Neural crest cell (in vitro differentiated cells): ENCODE measurements around the gene ATG7. TPM values are rescaled to one million over a fixed set of nuclear protein-coding genes. Genes with fewer than 3 reads are reported as not detected.

Source experiments
- DNase-seq: peaks from one replicate; pipeline ENCODE4 v3.0.0; 2021; ENCODE audit warnings: low read depth, mixed read lengths, low spot score
- H3K27ac Mint-ChIP-seq: one replicate; pipeline ENCODE4 v1.8.0; 2021; ENCODE audit warnings: mild to moderate bottlenecking, mixed read lengths; ENCODE audit not compliant: unreplicated experiment
- H3K27me3 Mint-ChIP-seq: 2 replicates; pipeline ENCODE4 v1.8.0; 2021; ENCODE audit warnings: low read depth, mild to moderate bottlenecking, mixed read lengths
- H3K36me3 Mint-ChIP-seq: 2 replicates; pipeline ENCODE4 v1.8.0; 2021; ENCODE audit warnings: low read depth, mild to moderate bottlenecking, mixed read lengths
- H3K4me1 Mint-ChIP-seq: 2 replicates; pipeline ENCODE4 v1.8.0; 2021; ENCODE audit warnings: mixed read lengths
- H3K4me3 Mint-ChIP-seq: one replicate; pipeline ENCODE4 v1.8.0; 2021; ENCODE audit warnings: mild to moderate bottlenecking, mixed read lengths
- H3K9me3 Mint-ChIP-seq: 2 replicates; pipeline ENCODE4 v1.8.0; 2021; ENCODE audit warnings: mixed read lengths
- total RNA-seq: library from RNA; stranded (reverse); gene quantifications from 2 replicates; pipeline ENCODE4 v1.2.1, GENCODE V29; 2021
- TF ChIP-seq, protein P1 (sequence below): fragments of 200-600 bp; sonication (generic); conservative IDR thresholded peaks from 2 replicates; pipeline ENCODE4 v1.5.0; 2021; ENCODE audit warnings: antibody characterized with exemption, mild to moderate bottlenecking

ATG7 gene
- total RNA-seq, 1 donor from 2014 or later: 29.6 TPM

DNA sequence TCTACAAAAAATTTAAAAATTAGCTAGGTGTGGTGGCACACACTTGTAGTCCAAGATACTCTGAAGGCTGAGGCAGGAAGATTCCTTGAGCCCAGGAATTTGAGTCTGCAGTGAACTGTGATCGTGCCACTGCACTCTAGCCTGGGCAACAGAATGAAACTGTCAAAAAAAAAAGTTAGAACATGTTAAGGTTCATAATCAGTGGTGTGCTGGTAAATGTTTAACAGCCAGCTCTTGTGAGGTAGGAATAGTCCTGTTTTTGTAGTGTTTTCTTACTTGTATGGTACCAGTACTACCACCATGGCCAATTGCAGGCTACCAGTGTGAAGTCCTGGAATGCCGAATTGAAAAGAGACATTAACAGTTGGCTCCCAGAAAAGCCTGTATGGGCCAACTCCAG, 50.7 kb downstream of the ATG7 start:
- H3K4me3 Mint-ChIP-seq: no peak overlapping the region
- H3K27me3 Mint-ChIP-seq: no peaks in the 10 kb centered on the region
- H3K9me3 Mint-ChIP-seq: no peaks in the 10 kb centered on the region
- no peaks in the 10 kb centered on the region for H3K4me1 Mint-ChIP-seq
- no peak overlapping the region for H3K27ac Mint-ChIP-seq
- H3K36me3 Mint-ChIP-seq: peaks cover 4% of the 10 kb centered on the region
- TF ChIP-seq, protein P1, sequence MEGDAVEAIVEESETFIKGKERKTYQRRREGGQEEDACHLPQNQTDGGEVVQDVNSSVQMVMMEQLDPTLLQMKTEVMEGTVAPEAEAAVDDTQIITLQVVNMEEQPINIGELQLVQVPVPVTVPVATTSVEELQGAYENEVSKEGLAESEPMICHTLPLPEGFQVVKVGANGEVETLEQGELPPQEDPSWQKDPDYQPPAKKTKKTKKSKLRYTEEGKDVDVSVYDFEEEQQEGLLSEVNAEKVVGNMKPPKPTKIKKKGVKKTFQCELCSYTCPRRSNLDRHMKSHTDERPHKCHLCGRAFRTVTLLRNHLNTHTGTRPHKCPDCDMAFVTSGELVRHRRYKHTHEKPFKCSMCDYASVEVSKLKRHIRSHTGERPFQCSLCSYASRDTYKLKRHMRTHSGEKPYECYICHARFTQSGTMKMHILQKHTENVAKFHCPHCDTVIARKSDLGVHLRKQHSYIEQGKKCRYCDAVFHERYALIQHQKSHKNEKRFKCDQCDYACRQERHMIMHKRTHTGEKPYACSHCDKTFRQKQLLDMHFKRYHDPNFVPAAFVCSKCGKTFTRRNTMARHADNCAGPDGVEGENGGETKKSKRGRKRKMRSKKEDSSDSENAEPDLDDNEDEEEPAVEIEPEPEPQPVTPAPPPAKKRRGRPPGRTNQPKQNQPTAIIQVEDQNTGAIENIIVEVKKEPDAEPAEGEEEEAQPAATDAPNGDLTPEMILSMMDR: no peak
- no peak for DNase-seq

DNA sequence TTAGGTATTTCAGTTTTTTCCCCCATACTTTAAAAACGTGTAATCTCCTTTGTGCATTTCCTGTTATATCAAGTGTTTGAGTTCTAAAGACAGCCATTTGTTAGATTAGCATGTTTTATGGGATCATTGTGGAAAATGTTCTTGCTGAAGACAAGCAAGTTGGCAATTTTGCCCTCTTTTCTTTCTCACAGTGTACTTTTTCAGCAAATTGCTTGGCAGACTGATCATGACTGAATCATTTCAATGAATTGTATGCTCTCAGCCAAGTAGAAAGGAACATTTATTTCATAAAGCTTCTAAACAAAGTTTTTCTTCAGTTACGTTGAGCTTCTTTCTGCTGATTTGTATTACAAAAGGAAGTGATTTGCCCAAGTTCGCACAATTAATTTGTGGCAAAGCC, 51.6 kb downstream of the ATG7 start:
- Mint-ChIP-seq H3K27me3 (no peaks in the 10 kb centered on the region), H3K9me3 (no peaks in the 10 kb centered on the region), H3K27ac (no peak overlapping the region), H3K4me3 (no peak overlapping the region), H3K4me1 (no peaks in the 10 kb centered on the region), H3K36me3 (peaks cover 4% of the 10 kb centered on the region)
- no peak for DNase-seq
- TF ChIP-seq, protein P1: no peak

- TF ChIP-seq, protein P1: no peak
- Mint-ChIP-seq H3K9me3 (no peaks in the 10 kb centered on the region), H3K36me3 (no peaks in the 10 kb centered on the region), H3K4me1 (no peaks in the 10 kb centered on the region), H3K4me3 (no peak overlapping the region), H3K27me3 (no peaks in the 10 kb centered on the region), H3K27ac (no peak overlapping the region)
- DNase-seq: no peak
Measured at GRCh38 chr3:11327619-11328018, 55.4 kb downstream of the ATG7 start.

DNA sequence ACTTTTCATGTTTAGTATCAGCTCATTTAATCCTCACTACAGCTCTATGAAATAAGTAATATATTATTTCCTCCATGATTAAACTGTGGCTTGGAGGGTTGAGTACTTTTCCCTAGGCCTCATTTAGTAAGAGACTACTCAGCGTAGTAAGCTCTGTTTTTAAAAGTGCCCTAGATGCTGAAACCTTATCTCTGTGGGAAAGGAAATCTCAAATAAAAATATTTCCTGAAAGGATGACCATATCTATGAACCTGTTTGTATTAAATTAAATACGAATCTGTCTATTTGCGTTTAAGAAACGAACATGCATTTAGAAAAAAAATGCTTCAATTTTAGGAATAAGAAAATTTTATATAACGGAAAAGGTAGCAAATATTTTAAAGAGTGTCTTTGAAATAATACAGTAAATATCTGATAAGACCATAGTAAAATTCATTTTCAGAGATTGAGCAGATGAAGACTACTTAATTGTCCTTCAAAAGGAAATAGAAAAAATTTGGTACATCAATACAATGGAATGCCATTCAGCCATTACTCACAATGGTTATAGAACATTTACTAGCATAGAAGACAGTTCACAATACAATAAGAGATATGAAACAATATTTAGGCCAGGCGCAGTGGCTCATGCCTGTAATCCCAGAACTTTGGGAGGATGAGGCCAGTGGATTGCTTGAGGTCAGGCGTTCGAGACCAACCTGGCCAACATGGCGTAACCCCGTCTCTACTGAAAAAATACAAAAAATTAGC, 56.2 kb downstream of the ATG7 start:
- Mint-ChIP-seq H3K36me3 (no peaks in the 10 kb centered on the region), H3K27ac (no peak overlapping the region), H3K9me3 (no peaks in the 10 kb centered on the region), H3K27me3 (no peaks in the 10 kb centered on the region), H3K4me3 (no peak overlapping the region), H3K4me1 (no peaks in the 10 kb centered on the region)
- TF ChIP-seq, protein P1: no peak
- no peak for DNase-seq

DNA sequence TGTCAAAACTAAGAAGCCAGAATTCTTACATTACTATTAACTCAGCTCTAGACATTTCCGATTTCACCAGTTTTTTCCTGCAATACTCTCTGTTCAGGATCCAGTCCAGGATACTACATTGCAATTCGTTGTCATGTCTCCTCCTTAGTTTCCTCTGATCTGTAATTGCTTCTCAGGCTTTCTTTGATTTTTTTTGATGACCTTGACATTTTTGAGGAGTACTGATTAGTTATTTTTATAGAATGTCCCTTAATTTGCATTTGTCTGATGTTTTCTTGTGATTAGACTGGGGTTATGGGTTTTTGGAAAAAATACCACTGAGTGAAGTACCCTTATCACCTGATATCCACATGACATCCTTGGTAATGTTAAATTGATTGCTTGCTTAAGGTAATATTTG, 57.6 kb downstream of the ATG7 start:
- H3K36me3 Mint-ChIP-seq: no peaks in the 10 kb centered on the region
- no peaks in the 10 kb centered on the region for H3K4me1 Mint-ChIP-seq
- H3K9me3 Mint-ChIP-seq: no peaks in the 10 kb centered on the region
- DNase-seq: no peak
- H3K27me3 Mint-ChIP-seq: no peaks in the 10 kb centered on the region
- no peak overlapping the region for H3K27ac Mint-ChIP-seq
- H3K4me3 Mint-ChIP-seq: no peak overlapping the region
- TF ChIP-seq, protein P1: no peak
